ENCODE results near the gene RBM39.

GRCh38 chr20:35715652-35716051, 26.4 kb downstream of the RBM39 start:
- TF ChIP-seq CTCF (IDR thresholded peaks at IDR 0.05 in 4 of 5, conservative IDR thresholded peaks at IDR 0.05 in 1 of 5), result no peak
- TF ChIP-seq POLR2A (IDR thresholded peaks at IDR 0.05), result no peak

Data from gastrocnemius medialis (tissue), 4 donors.